ENCODE results near the gene OVCH1.

Gene OVCH1

DNA sequence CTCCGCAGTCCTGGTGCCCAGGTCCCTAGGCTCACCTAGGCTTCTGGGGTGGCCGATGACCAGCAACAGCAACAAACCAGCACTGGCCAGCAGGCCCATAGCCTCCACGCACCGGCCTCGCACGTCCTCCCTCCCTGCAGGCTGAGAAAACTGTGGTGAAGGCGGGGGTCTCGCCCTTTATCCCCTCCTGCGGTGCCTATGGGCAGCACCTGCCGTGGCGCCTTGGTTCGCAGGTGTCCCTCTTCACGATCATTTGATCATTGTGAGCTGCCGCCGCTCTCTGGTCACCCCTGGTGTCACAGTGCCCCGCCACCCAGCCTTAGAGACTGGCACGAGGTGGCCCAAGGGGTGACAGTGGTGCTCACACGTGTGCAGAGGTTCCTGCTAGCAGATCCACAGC, at the start of gene OVCH1:
Gene OVCH1, minus strand, starts transcription at position 99 of the 400 bp plus-strand sequence. Its CDS starts 0 bp downstream, at position 99.
- no peak for DNase-seq

GRCh38 chr12:29547151-29547632, 49.7 kb upstream of the OVCH1 start:
- DNase-seq = no peak

GRCh38 chr12:29546000-29546399, 48.5 kb upstream of the OVCH1 start:
- no peak for DNase-seq

DNA sequence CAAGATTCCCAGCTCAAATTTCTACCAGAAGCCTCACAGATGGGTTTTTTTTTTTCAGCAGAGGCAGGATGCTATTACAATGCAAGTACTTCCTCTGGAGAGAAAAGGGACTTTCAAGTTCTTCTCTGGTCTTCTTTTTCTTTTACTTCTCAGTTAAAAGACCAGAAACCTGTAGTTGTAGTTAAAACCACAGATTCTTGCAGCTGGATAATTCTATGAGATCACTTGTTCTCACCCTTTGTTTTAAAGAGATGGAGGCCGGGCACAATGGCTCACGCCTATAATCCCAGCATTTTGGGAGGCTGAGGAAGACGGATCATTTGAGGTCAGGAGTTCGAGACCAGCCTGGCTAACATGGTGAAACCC, 47.6 kb upstream of the OVCH1 start:
- no peak for DNase-seq

- no peak for DNase-seq
Measured at GRCh38 chr12:29544428-29545101, 47.1 kb upstream of the OVCH1 start.

DNA sequence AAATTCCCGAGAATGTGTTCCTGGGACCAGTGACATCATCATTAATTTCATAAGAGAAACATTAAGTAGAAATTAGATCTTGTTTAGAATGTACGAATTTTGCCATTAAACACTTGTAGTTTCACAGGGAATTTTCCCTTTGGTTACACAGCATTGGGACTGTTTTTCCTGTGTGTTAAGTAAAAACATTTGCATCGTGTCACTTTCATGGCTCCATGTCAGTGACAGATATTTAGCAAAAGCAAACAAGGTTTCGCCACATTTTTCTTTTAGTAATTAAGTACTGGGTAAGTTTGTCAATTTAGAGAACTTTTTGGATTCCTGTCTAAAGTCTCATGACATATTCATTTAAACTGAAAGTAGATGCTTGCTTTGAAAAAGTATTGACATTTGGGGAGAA, 45.5 kb upstream of the OVCH1 start:
- DNase-seq = no peak

GRCh38 chr12:29537298-29537697, 39.8 kb upstream of the OVCH1 start:
- DNase-seq = no peak

GRCh38 chr12:29534935-29535334, 37.4 kb upstream of the OVCH1 start:
- no peak for DNase-seq

DNA sequence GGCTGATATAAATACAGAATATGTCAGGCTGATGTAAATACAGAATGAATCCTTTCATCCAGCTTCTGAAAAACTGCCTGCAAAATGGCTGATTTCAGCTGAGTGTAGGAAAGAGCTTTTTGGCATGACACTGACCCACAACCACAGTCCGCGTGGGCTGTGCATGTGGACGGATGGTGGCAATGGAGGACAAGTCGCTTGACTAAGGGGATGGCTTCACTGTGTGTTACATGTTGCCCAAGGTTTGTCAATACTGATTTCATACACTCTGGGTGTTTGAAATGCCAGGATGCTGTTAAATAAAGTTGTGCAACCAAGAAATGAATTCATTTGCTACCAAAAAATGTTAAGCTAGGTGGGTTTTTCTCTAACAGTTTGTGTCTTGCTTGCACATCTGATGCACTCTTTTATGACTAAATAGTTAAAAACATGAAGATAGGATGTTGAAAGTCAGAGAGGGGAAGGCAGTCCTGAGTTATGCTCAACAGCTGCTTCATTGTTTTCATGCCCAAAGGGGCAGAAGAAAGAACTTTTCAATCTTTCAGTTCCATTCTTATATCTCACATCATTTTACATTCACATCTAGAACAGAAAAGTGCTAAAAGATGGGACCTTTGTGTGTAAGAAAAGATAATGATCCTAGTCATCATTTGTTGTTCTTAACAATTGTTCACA, 36.5 kb upstream of the OVCH1 start:
- DNase-seq = no peak

- DNase-seq = no peak
Measured at GRCh38 chr12:29531471-29531870, 34.0 kb upstream of the OVCH1 start.

DNA sequence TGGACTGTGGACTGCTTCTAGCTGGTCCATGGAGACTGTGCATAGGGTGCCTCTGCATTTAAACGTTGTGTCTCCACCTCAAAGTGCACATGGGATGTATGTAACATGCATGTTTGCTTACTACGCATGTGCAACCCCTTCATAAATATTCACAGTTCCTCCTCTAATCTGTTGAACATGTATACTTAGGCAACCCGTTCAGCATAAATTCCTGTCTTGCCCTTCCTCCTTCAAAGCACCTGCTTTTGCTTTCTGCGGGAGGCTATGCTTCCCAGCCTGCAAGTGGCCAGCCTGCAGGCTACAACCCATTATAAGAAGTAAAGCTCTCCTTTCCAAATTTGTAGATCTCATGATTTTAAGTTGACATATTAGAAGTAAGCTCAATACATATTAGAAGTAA, 33.0 kb upstream of the OVCH1 start:
- no peak for DNase-seq

GRCh38 chr12:29528161-29528560, 30.7 kb upstream of the OVCH1 start:
- DNase-seq = no peak

DNA sequence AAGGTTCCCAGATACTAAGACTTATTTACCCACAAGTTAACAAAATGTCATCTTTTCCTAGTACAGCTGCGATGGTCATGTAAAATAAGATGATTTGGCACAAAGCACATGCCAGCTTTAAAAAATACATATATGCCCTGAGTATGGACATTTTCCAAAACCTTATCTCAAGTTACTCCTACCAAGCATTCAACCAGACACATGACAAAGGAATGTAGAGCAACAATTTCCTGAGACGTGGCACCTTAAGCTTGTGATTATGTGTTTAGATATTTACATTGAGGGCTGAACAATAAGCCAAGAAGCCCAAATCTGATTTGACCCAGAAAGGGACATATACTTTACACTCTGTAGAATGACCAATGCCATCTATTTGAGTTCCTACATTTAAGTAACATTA, 24.5 kb upstream of the OVCH1 start:
- DNase-seq = no peak

DNA sequence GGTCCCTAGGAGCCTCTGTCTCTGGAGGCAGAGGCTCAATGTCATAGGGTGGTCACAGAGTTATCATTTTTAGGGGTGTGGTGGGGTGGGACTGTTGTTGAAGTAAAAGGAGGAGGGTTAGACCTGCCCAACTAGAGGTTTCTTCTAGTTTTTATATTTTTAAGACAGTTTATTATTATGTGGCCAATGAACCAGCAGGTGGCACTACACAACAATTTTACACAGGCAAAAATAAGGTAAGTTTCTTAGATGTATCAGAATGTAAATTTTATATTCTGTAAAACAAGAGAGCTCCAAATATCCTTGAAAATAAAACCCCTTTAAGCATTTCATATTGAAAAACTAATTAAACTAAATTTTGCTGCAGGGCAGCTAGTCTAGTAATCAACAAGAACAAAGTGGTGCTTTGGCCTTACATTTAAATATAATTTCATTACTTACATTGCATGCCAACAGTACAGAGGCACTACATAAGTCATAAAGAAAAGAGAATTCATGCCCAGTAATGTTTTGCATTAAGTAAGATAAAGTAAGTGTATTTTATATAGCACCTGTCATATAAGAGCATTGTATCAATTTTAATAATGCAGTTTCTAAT, 22.2 kb upstream of the OVCH1 start:
- DNase-seq = peak; percentile 42

- DNase-seq = no peak
Measured at GRCh38 chr12:29518407-29518806, 20.9 kb upstream of the OVCH1 start.

GRCh38 chr12:29517264-29517663, 19.8 kb upstream of the OVCH1 start:
- DNase-seq = no peak

DNA sequence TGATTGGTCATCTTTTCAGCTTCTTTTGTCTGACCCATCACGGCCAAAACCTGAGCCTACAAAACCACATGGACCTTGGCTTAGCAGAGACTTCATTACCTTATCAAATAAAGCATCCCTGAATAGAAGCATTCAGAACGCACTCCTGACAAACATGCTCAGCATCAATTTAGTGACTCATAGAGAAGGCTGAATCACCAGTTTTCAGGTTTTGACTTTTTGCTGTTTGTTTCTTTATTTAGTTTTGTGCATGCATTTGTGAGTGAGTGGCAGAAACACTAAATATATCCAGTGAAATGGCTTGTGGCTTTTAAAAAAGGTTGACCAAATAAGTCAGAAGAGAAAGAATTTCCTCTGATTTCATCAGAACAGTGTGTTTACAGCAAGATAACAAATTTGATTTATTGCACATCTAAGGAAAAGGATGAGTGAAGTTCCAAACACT, 19.0 kb upstream of the OVCH1 start:
- no peak for DNase-seq

DNA sequence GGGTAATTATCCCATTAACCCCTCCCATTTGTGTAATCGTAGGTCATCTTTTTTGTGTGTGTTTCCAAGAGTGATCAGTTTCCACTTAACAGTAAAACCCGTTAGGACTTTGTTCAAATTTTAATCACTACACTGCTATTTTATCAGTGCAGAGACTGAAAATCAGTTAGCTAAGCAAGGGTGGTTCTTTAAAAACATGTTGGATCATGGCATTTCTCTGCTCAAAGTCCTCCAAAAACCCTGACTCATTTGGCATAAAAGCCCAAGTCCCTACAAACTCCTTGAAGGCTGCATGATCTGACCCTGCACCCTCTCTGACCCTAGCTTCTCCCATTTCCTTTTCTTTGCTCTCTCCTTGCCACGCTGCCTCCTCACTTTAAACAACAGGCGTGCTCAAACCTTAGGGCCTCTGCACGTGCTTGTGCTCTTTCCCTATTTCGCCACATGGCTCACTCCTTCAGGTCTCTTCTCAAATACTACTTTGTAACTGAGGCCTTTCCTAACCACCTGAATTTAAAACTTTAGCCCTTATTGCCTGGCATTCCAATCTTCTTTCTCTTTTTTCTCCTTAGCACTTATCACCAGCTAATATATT, 13.2 kb upstream of the OVCH1 start:
- DNase-seq = no peak

DNA sequence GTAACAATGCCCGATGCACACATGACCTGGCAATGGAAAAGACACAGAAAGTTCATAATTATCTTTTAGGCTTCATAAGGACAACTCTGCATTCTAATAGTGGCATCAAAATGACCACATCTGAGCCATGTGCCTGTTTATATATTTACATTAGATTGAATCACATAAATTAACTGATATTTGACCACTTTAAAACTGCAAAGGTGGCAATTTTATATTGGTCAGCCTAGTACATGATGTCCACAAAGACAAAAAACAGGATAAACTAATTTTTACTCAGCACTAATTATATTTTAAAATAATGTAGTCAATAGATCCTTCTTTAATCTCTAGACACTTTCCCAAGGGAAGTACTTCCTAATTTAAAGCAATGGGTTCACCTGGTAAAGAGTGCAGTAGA, 12.0 kb upstream of the OVCH1 start:
- no peak for DNase-seq

DNA sequence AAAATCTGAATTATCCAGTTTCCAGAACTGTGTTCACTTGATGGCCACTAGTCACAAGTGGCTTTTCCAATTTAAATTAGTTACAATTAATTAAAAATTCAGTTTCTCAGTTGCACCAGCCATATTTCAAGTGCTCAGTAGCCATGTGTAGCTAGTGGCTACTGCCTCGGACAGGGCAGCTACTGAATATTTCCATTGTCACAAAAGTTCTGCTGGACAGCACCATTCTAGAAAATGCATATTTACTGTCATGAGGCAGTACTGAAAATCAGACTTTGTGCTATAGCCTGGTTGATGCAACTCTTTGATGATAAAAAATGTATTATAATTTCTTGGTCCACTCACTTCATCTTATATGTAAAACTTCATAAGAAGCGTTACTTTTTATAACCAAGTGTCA, 11.5 kb upstream of the OVCH1 start:
- no peak for DNase-seq

GRCh38 chr12:29505122-29505521, 7.6 kb upstream of the OVCH1 start:
- no peak for DNase-seq

DNA sequence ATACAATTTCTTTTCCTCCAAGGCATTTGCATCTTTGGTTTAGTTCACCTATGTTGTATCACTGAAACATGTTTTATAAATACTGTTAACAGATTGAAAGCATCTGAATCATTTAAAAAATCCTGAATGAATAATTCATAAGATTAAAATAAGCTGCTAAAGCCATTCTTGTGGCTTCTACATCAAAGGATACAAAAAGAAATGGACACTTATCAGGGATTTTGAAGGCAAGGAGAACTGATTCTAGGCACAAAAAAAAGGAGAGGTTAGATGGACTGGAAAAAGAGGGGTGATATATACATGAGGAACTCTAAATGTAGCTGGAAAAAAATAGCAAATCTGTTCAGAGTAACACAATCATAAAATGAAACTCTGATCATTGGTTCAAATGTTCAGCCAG, 5.8 kb upstream of the OVCH1 start:
- no peak for DNase-seq

- DNase-seq = no peak
Measured at GRCh38 chr12:29499235-29499634, 1.7 kb upstream of the OVCH1 start.

DNA sequence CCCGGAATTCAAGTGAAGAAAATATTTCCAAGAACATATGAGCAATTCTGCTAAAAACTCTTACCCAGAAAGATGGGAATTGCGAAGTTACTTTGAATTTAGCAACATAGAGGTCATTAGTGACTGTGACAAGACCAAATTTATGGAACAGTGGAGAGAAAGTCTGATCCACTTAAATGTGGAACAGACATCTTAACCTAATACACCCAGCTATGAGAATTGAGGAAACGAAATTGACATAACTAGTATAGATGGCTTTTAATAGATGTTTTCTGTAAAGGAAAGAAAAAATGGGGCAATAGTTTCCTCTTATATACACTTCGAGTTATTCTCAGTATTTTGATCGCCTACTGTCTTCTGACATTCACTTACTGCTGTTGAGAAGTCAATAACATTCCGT, 4.6 kb downstream of the OVCH1 start:
- DNase-seq = no peak
